Measurements from ENCODE around the gene GPATCH4. TPM values are rescaled to one million over a fixed set of nuclear protein-coding genes. Genes with fewer than 3 reads are reported as not detected.
"Not testable (repeated sequence)": the region's sequence is repeated elsewhere in the genome, so short reads cannot be mapped to it uniquely, and the experiment has no call there.

The GPATCH4 gene
- total RNA-seq, 4 donors from 2014 or later, result 22.2 to 44.4 (median 29.6) TPM

- WGBS, 2 donors, result 55 to 57% methylated on average over 5 of the region's 5 CpGs
- Histone ChIP-seq H3K36me3 (peaks cover 0 to 18% (median 0%) of the 10 kb centered on the region in 3 donors), H3K4me1 (peaks cover 0 to 17% (median 10%) of the 10 kb centered on the region in 4 donors), H3K27me3 (no peaks in the 10 kb centered on the region), H3K27ac (no peak overlapping the region), H3K4me3 (no peak overlapping the region), H3K9me3 (no peaks in the 10 kb centered on the region)
- TF ChIP-seq CTCF (IDR thresholded peaks at IDR 0.05), result no peak
- TF ChIP-seq POLR2A (IDR thresholded peaks at IDR 0.05), result no peak
- TF ChIP-seq EP300 (IDR thresholded peaks at IDR 0.05), result no peak
- DNase-seq (ENCODE audit: low spot score in 2 of 2), result no peak
Observed at GRCh38 chr1:156589546-156589945, 11.7 kb downstream of the GPATCH4 start.

DNA sequence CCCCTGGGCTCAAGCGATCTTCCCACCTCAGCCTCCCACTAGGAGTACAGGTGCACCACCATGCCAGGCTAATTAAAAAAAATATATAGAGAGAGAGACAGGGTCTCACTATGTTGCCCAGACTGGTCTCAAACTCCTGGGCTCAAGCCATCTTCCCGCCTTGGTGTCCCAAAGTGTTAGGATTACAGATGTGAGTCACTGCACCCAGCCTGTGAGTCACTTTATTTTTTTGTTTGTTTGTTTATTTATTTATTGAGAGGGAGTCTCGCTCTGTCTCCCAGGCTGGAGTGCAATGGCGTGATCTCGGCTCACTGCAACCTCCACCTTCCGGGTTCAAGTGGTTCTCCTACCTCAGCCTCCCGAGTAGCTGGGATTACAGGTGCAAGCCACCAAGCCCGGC lies 13.4 kb downstream of the GPATCH4 start:
- H3K36me3 ChIP-seq; H3K27me3 ChIP-seq; H3K9me3 ChIP-seq; DNase-seq (ENCODE audit: low spot score in 2 of 2); H3K4me3 ChIP-seq; H3K27ac ChIP-seq: not testable (repeated sequence)
- 84 to 88% methylated on average over 8 of the region's 8 CpGs for WGBS, 2 donors
- peaks cover 0 to 23% (median 10%) of the 10 kb centered on the region in 4 donors for H3K4me1 ChIP-seq

GRCh38 chr1:156586892-156587477 lies 14.3 kb downstream of the GPATCH4 start:
- peaks cover 0 to 14% (median 4%) of the 10 kb centered on the region in 4 donors for H3K4me1 ChIP-seq
- H3K27ac ChIP-seq, result no peak overlapping the region
- 88 to 96% methylated on average over 3 of the region's 3 CpGs for WGBS, 2 donors
- H3K9me3 ChIP-seq, result no peaks in the 10 kb centered on the region
- H3K27me3 ChIP-seq, result no peaks in the 10 kb centered on the region
- TF ChIP-seq CTCF (IDR thresholded peaks at IDR 0.05) (no peak), POLR2A (IDR thresholded peaks at IDR 0.05) (no peak), EP300 (IDR thresholded peaks at IDR 0.05) (no peak)
- no peak overlapping the region for H3K4me3 ChIP-seq
- no peaks in the 10 kb centered on the region for H3K36me3 ChIP-seq
- no peak for DNase-seq (ENCODE audit: low spot score in 2 of 2)

GRCh38 chr1:156586323-156586722 lies 15.0 kb downstream of the GPATCH4 start:
- DNase-seq (ENCODE audit: low spot score in 2 of 2), result no peak
- no peak overlapping the region for H3K27ac ChIP-seq
- H3K4me1 ChIP-seq, result peaks cover 0 to 13% (median 3%) of the 10 kb centered on the region in 4 donors
- no peak overlapping the region for H3K4me3 ChIP-seq
- TF ChIP-seq EP300 (IDR thresholded peaks at IDR 0.05) (no peak), POLR2A (IDR thresholded peaks at IDR 0.05) (no peak), CTCF (IDR thresholded peaks at IDR 0.05) (no peak)
- H3K9me3 ChIP-seq, result no peaks in the 10 kb centered on the region
- H3K36me3 ChIP-seq, result no peaks in the 10 kb centered on the region
- 69 to 72% methylated on average over 2 to 4 of the region's 4 CpGs for WGBS, 2 donors
- no peaks in the 10 kb centered on the region for H3K27me3 ChIP-seq

DNA sequence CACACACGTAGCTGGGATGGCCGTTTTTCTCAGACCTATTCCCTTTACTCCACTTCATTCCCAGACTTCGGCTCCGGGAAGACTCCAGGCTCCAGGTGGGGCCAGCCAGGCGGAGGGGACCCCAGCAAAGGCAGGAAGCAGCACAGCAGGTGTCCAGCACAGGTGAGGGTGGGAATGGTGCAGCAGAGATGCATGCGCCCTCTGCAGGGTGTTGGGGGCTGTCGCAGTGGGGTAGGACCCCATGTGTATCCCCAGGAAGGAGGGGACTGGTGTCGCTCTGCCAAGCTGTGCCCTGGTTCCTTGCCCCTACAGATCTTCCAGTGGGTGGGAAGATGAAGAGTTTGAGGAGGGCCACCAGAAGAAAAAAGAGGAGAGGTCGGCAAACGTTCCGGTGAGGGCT lies 16.5 kb downstream of the GPATCH4 start:
- TF ChIP-seq EP300 (IDR thresholded peaks at IDR 0.05) (no peak), POLR2A (IDR thresholded peaks at IDR 0.05) (no peak), CTCF (IDR thresholded peaks at IDR 0.05) (no peak)
- 44 to 46% methylated on average over 11 of the region's 11 CpGs for WGBS, 2 donors
- DNase-seq (ENCODE audit: low spot score in 2 of 2), result no peak
- no peak overlapping the region for H3K27ac ChIP-seq
- peaks cover 0 to 6% (median 0%) of the 10 kb centered on the region in 4 donors for H3K4me1 ChIP-seq
- no peaks in the 10 kb centered on the region for H3K9me3 ChIP-seq
- H3K27me3 ChIP-seq, result no peaks in the 10 kb centered on the region
- H3K4me3 ChIP-seq, result no peak overlapping the region
- H3K36me3 ChIP-seq, result no peaks in the 10 kb centered on the region
